VCaP (cell line): ENCODE data around the gene SEMA4C.

Experiments used
- H3K27ac ChIP-seq: fragments of 450-650 bp; 2 replicates; pipeline ENCODE4 v1.5.1; 2017
- TF ChIP-seq, protein P1 (sequence below): fragments of 450-650 bp; conservative IDR thresholded peaks from 2 replicates; pipeline ENCODE4 v1.5.1; 2017; ENCODE audit warnings: mild to moderate bottlenecking, moderate library complexity

Gene SEMA4C, protein sequence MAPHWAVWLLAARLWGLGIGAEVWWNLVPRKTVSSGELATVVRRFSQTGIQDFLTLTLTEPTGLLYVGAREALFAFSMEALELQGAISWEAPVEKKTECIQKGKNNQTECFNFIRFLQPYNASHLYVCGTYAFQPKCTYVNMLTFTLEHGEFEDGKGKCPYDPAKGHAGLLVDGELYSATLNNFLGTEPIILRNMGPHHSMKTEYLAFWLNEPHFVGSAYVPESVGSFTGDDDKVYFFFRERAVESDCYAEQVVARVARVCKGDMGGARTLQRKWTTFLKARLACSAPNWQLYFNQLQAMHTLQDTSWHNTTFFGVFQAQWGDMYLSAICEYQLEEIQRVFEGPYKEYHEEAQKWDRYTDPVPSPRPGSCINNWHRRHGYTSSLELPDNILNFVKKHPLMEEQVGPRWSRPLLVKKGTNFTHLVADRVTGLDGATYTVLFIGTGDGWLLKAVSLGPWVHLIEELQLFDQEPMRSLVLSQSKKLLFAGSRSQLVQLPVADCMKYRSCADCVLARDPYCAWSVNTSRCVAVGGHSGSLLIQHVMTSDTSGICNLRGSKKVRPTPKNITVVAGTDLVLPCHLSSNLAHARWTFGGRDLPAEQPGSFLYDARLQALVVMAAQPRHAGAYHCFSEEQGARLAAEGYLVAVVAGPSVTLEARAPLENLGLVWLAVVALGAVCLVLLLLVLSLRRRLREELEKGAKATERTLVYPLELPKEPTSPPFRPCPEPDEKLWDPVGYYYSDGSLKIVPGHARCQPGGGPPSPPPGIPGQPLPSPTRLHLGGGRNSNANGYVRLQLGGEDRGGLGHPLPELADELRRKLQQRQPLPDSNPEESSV

DNA sequence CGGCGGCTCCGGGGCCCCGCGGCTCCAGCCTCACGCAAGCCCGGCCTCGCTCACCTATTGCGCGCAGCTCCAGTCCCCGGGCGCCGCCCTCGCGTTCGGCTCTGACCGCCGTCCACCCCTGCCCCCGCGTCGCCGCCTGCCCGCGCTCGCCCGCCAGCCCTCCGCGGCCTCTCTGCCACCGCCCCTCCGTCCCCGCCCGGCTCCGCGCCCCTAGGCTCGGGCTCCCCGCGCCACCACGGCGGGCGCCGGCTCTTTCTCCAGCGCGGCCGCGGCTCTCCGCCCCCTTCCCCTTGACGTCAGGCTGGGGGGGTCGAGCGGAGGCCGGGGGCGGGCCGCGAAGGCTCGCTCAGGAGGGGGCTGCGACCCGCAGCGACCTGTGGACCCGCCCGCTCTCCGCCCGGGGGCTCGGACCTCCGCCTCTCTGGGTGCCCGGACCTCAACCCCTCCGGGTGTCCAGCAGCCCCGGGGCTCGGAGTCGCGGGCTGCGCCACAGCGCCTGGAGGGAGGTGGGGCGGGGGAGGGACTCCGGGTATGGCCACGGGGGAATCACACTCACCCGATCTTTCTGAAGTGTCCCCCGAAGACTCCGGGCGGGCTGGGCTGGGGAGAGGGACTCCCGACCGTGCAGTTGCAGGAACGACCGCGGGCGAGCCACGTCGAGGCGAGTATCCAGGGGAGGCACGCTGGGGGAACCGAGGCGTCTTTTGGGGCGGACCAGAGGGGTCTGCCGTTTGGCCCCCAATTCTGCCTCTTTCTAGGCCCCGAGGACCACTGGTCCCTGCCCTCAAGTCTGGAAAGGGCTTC, at the start of gene SEMA4C:
SEMA4C (minus strand) TSS at position 259 of the 804 bp plus-strand sequence. CDS start 2,194 bp downstream, outside the sequence.
- TF ChIP-seq, protein P1, sequence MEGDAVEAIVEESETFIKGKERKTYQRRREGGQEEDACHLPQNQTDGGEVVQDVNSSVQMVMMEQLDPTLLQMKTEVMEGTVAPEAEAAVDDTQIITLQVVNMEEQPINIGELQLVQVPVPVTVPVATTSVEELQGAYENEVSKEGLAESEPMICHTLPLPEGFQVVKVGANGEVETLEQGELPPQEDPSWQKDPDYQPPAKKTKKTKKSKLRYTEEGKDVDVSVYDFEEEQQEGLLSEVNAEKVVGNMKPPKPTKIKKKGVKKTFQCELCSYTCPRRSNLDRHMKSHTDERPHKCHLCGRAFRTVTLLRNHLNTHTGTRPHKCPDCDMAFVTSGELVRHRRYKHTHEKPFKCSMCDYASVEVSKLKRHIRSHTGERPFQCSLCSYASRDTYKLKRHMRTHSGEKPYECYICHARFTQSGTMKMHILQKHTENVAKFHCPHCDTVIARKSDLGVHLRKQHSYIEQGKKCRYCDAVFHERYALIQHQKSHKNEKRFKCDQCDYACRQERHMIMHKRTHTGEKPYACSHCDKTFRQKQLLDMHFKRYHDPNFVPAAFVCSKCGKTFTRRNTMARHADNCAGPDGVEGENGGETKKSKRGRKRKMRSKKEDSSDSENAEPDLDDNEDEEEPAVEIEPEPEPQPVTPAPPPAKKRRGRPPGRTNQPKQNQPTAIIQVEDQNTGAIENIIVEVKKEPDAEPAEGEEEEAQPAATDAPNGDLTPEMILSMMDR = no peak
- peak within 1 kb of the TSS; percentile 95 for H3K27ac ChIP-seq

DNA sequence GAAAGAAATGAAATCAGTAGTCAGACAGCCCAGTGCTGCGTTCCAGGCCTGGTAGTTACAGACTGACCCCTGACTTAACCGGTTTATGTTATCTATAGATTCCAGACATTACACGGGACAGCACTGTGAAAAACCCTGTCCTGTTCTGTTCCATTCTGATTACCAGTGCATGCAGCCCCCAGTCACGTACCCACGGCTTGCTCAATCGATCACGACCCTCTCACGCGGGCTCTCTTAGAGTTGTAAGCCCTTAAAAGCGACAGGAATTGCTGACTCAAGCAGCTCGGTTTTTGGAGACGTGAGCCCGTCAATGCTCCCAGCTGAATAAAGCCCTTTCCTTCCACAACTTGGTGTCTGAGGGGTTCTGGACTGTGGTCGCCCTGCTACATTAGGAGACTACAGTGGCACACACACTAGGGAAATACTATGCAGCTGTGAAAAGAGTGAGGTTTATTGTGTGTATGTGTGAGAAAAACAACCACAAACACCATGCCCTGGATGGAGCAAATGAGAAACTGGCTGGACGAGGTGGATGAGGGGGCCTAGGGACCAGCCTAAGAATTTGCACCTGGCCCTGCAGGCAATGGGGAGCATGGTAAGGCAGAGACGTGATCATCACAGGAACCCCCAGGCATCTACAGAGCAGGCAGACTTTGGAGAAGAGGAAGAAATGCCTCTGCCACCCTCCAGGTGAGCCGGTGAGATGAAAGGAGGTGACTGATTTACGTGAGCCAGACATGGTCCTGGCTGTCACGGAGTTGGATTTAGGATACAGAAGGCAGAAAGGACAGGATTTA, 49.1 kb upstream of the SEMA4C start:
- H3K27ac ChIP-seq = no peak overlapping the region
- TF ChIP-seq, protein P1 = no peak

DNA sequence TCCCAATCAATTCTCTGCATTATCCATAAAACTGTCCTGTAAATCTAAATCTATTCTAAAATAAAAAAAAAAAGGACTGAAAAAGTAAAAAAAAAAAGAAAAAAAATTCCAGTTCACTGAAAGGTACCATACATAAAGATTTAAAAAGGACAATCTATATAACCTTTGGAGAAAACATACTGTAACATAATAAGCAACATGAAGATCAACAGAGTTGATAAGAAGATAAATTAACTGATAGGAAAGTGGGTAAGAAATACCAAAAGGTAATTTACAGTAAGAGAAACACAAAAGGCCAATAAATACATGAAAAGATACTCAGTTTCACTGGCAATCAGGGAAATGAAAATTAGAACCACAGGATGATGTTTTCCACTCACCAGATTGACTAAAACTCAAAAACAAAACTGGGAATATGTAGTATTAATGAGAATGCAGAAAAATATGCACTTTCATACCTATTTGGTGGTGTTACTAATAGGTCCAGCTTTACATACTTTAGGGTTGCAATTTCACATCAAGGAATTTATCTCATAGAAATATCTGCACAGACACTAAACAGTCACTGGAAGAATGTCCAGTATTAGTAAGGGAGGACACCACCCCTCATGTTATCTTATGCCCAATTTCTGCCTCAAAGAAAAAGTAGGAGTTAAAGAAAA, 48.3 kb upstream of the SEMA4C start:
- no peak overlapping the region for H3K27ac ChIP-seq
- TF ChIP-seq, protein P1 = no peak

DNA sequence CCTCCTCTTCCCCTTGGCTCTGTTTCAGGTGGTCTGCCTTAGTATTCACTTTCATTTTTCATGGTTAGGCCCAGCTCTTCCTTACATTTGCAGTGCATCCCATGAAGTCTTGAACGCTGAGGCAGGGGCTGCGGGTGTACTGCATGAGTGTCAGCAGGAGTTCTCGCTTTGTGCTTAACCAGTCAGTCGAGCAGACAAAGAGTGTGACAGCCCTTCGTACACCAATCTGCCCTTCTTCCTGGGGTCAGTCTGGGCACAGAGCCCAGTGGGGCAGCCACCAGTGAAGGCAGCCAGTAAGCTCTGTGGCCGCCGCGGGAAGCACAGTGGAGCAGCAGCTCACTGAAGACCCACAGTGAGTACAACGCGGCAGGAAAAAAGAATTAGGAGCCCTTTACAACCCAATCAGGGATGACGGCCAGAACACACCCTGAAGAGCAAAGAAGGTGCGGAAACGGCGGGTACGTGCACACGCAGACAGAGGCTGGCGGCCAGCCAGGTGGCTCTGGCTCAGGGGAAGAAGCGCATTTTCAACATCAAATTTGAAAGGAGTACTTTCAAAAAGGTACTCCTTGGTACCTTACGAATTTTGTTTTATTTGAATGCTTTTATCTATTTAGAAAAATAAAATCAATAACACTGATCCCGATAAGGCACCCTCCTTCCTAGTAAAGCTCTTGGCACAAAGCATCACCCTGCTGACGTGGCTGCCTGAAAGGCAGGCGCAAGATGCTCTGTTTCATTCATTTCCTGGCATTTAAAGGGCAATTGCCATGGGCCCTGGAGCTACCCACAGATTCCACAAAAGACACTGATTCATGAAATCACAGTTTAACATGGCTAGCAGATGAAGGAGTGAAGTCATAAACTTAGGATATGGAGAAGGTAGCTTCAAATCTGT, 47.0 kb upstream of the SEMA4C start:
- TF ChIP-seq, protein P1 = no peak
- no peak overlapping the region for H3K27ac ChIP-seq

DNA sequence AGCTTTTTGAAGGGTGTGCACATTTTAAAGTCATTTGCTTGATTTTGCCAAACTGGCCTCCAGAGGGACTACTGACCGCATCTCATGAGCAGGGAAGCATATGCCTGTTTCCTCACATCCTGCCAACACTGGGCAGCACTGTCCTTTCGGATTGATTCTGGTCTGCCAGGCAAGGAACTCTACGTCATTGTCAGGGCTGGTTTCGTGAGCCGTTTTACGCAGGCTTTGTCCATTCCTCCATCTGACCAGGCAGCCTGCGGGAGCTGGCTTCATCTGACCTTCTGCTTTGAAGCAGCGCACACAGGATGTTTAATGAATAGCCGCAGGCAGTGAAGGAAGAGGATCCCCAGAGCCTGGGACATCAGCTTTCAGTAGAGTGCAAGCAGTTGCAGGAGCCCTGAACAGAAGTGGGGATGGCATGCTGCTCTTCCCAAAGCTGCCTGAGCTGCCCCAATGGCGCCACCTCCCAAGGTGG, 46.3 kb upstream of the SEMA4C start:
- TF ChIP-seq, protein P1 = no peak
- no peak overlapping the region for H3K27ac ChIP-seq

DNA sequence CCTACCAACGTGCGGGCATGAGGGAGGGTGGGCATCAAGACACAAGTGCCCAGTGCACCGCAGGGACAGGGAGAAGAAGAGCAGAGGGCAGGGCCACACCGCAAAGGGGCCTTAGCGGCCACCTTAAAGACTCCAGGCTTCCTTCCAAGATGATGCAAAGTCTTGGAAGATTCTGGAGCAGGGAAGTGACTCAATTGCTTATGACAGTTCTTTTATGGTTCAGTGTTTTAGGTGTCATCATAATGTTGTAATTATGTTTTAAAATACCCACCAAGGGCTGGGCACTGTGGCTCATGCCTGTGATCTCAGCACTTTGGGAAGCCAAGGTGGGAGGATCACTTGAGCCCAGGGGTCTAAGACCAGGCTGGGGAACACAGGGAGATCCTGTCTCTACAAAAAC, 44.5 kb upstream of the SEMA4C start:
- TF ChIP-seq, protein P1 = no peak
- H3K27ac ChIP-seq = no peak overlapping the region
